H1 (cell line): ENCODE results near the gene YIPF5. TPM values are rescaled to one million over a fixed set of nuclear protein-coding genes. Genes with fewer than 3 reads are reported as not detected.

Experiments
- CTCF ChIA-PET: fragments of 300-600 bp; sonication (Branson Sonifier 250); formaldehyde crosslinking; loops from one replicate; lab custom pipeline; 2021; ENCODE audit not compliant: partially characterized antibody; lab: Charles Lee
- POLR2A ChIA-PET: fragments of 300-600 bp; sonication (Branson Sonifier 250); formaldehyde crosslinking; loops from one replicate; lab custom pipeline; 2021; ENCODE audit warnings: inconsistent platforms; ENCODE audit not compliant: partially characterized antibody; lab: Charles Lee
- DNase-seq, 2 experiments: peaks; one replicate each; pipeline versions ENCODE4 v3.0.0 to v3.0.0-alpha.2; 2010 to 2022; ENCODE audit warnings: low spot score in 2 of 2, low read depth in 1 of 2, mixed read lengths in 1 of 2
- FAIRE-seq: peaks from 2 replicates; lab custom pipeline; 2011; peaks lifted over from hg19 to GRCh38; lab: Jason Lieb, UNC
- H2AFZ ChIP-seq: 2 replicates; pipeline ENCODE4 v1.8.1; 2012; ENCODE audit warnings: low read length, inconsistent platforms
- H2AK5ac ChIP-seq: 2 replicates; pipeline ENCODE4 v1.6.1; 2013; ENCODE audit warnings: low read depth, low read length
- H2BK120ac ChIP-seq: replicated peaks from 2 replicates; pipeline ENCODE3; 2013; ENCODE audit warnings: low read depth, low read length, inconsistent platforms
- H2BK12ac ChIP-seq: 2 replicates; pipeline ENCODE4 v1.6.1; 2013; ENCODE audit warnings: low read depth, low read length
- H2BK15ac ChIP-seq: 2 replicates; pipeline ENCODE4 v1.6.1; 2013; ENCODE audit warnings: low read length
- H2BK20ac ChIP-seq: 2 replicates; pipeline ENCODE4 v1.6.1; 2013; ENCODE audit warnings: low read length
- H2BK5ac ChIP-seq: 2 replicates; pipeline ENCODE4 v1.6.1; 2013; ENCODE audit warnings: low read depth, low read length
- H3K14ac ChIP-seq: 2 replicates; pipeline ENCODE4 v1.6.1; 2013; ENCODE audit warnings: inconsistent platforms; ENCODE audit not compliant: insufficient read length
- H3K18ac ChIP-seq: 2 replicates; pipeline ENCODE4 v1.6.1; 2013; ENCODE audit warnings: low read length; ENCODE audit errors: extremely low read depth
- H3K23ac ChIP-seq: 2 replicates; pipeline ENCODE4 v1.6.1; 2013; ENCODE audit warnings: inconsistent platforms; ENCODE audit not compliant: insufficient read length
- H3K23me2 ChIP-seq: 2 replicates; pipeline ENCODE4 v1.6.1; 2013; ENCODE audit warnings: low read depth, low read length
- H3K27ac ChIP-seq: 2 replicates; pipeline ENCODE4 v1.6.1; 2011; ENCODE audit warnings: low read depth, low read length, inconsistent platforms
- H3K27me3 ChIP-seq, 4 experiments: replicated peaks in 1 of 4; 1 replicate in 1 of 4; 2 replicates in 3 of 4; pipeline versions ENCODE4 v1.6.1 to v1.8.1; 2011 to 2013; ENCODE audit warnings: low read length in 3 of 4, mild to moderate bottlenecking in 3 of 4, inconsistent platforms in 2 of 4, mixed read lengths in 2 of 4, moderate library complexity in 1 of 4; ENCODE audit not compliant: control insufficient read depth in 3 of 4, insufficient read depth in 3 of 4; ENCODE audit errors: extremely low read depth in 1 of 4
- H3K36me3 ChIP-seq, 4 experiments: 2 replicates each; pipeline versions ENCODE4 v1.6.1 to v1.8.1; 2011 to 2013; ENCODE audit warnings: mild to moderate bottlenecking in 4 of 4, low read length in 3 of 4, moderate library complexity in 2 of 4, control low read depth in 1 of 4, inconsistent platforms in 1 of 4; ENCODE audit not compliant: insufficient read depth in 4 of 4, control insufficient read depth in 2 of 4
- H3K4ac ChIP-seq: replicated peaks from 2 replicates; pipeline ENCODE3; 2013; ENCODE audit warnings: low read length, low read depth, mixed read lengths, inconsistent platforms; ENCODE audit not compliant: insufficient read length
- H3K4me1 ChIP-seq, 4 experiments: replicated peaks in 1 of 4; 1 replicate in 1 of 4; 2 replicates in 3 of 4; pipeline versions ENCODE4 v1.6.1 to v1.8.1; 2011 to 2013; ENCODE audit warnings: low read length in 3 of 4, inconsistent platforms in 2 of 4, mixed read lengths in 1 of 4; ENCODE audit not compliant: insufficient read depth in 4 of 4, control insufficient read depth in 3 of 4
- H3K4me2 ChIP-seq, 2 experiments: 2 replicates each; pipeline versions ENCODE4 v1.6.1 to v1.8.1; 2011 to 2013; ENCODE audit warnings: low read depth in 2 of 2, low read length in 2 of 2, control low read depth in 1 of 2, inconsistent platforms in 1 of 2, mild to moderate bottlenecking in 1 of 2; ENCODE audit not compliant: insufficient read depth in 1 of 2
- H3K4me3 ChIP-seq, 4 experiments: fragments of 200-600, 300-600 bp in 1 of 4; sonication (generic), shearing (Covaris generic), sonication (Bioruptor Twin) in 1 of 4; 2 replicates each; pipeline versions ENCODE4 v1.5.1 to v1.8.1; 2011 to 2016; ENCODE audit warnings: low read length in 4 of 4, low read depth in 3 of 4, control low read depth in 2 of 4, inconsistent platforms in 2 of 4, mild to moderate bottlenecking in 2 of 4, mixed read lengths in 1 of 4, moderate library complexity in 1 of 4; ENCODE audit not compliant: insufficient read depth in 2 of 4; ENCODE audit errors: extremely low read depth in 1 of 4
- H3K56ac ChIP-seq: replicated peaks from 2 replicates; pipeline ENCODE3; 2013; ENCODE audit warnings: low read depth, mild to moderate bottlenecking, mixed read lengths, low read length, inconsistent platforms; ENCODE audit not compliant: insufficient read length
- H3K79me1 ChIP-seq: 2 replicates; pipeline ENCODE4 v1.6.1; 2013; ENCODE audit warnings: low read depth, low read length, control low read depth
- H3K79me2 ChIP-seq, 2 experiments: 2 replicates each; pipeline versions ENCODE4 v1.6.1 to v1.8.1; 2012 to 2013; ENCODE audit warnings: low read length in 2 of 2, mild to moderate bottlenecking in 2 of 2, inconsistent platforms in 1 of 2; ENCODE audit not compliant: insufficient read depth in 2 of 2, control insufficient read depth in 1 of 2
- H3K9ac ChIP-seq, 4 experiments: replicated peaks in 1 of 4; 1 replicate in 1 of 4; 2 replicates in 3 of 4; pipeline versions ENCODE4 v1.6.1 to v1.8.1; 2011 to 2013; ENCODE audit warnings: low read depth in 3 of 4, low read length in 3 of 4, control low read depth in 2 of 4, mild to moderate bottlenecking in 2 of 4, moderate library complexity in 2 of 4, inconsistent platforms in 1 of 4; ENCODE audit errors: extremely low read depth in 1 of 4
- H3K9me3 ChIP-seq, 2 experiments: 2 replicates each; pipeline versions ENCODE4 v1.6.1 to v1.8.1; 2012 to 2013; ENCODE audit warnings: mild to moderate bottlenecking in 2 of 2, moderate library complexity in 2 of 2, control low read depth in 1 of 2, inconsistent platforms in 1 of 2, low read depth in 1 of 2, low read length in 1 of 2, mixed read lengths in 1 of 2; ENCODE audit not compliant: insufficient read depth in 2 of 2
- H4K20me1 ChIP-seq, 2 experiments: replicated peaks in 1 of 2; 2 replicates each; pipeline versions ENCODE3 to v1.8.1; 2011 to 2013; ENCODE audit warnings: inconsistent platforms in 2 of 2, low read length in 2 of 2, mild to moderate bottlenecking in 1 of 2; ENCODE audit not compliant: insufficient read depth in 2 of 2, control insufficient read depth in 1 of 2
- H4K5ac ChIP-seq: 2 replicates; pipeline ENCODE4 v1.6.1; 2013; ENCODE audit warnings: low read length, low read depth, mixed read lengths, inconsistent platforms; ENCODE audit not compliant: insufficient read length
- H4K8ac ChIP-seq: 2 replicates; pipeline ENCODE4 v1.8.0; 2013; ENCODE audit warnings: mild to moderate bottlenecking, moderate library complexity, low read length, inconsistent platforms; ENCODE audit not compliant: insufficient read depth; ENCODE audit errors: extremely low read depth
- H4K91ac ChIP-seq: replicated peaks from 2 replicates; pipeline ENCODE3; 2013; ENCODE audit warnings: low read length, mixed read lengths, inconsistent platforms; ENCODE audit not compliant: insufficient read length
- ASH2L ChIP-seq: fragments of 200-600, 300-600 bp; sonication (generic); IDR thresholded peaks from one replicate; pipeline ENCODE4 v1.7.1; 2017; ENCODE audit warnings: low read length
- CEBPB ChIP-seq: IDR thresholded peaks from 2 replicates; pipeline ENCODE4 v1.6.1; 2012; ENCODE audit warnings: low read depth, low read length
- CHD1 ChIP-seq: IDR thresholded peaks from 2 replicates; pipeline ENCODE4 v1.6.1; 2012; ENCODE audit warnings: low read depth, low read length, improper control_type of control experiment
- CREB1 ChIP-seq: IDR thresholded peaks from 2 replicates; pipeline ENCODE4 v1.6.1; 2012; ENCODE audit warnings: inconsistent platforms
- CTBP2 ChIP-seq: IDR thresholded peaks from 2 replicates; pipeline ENCODE4 v1.7.0; 2011; ENCODE audit warnings: borderline replicate concordance, mild to moderate bottlenecking, moderate library complexity, mixed read lengths, low read length; ENCODE audit not compliant: insufficient read depth, insufficient read length
- JUN ChIP-seq: IDR thresholded peaks from 2 replicates; pipeline ENCODE4 v1.6.1; 2011; ENCODE audit warnings: low read depth, mild to moderate bottlenecking, improper control_type of control experiment, low read length
- KDM5A ChIP-seq: fragments of 200-600 bp; IDR thresholded peaks from 2 replicates; pipeline ENCODE4 v1.7.1; 2012; ENCODE audit warnings: mild to moderate bottlenecking, low read length, inconsistent platforms, mixed read lengths
- MAFK ChIP-seq: IDR thresholded peaks from 2 replicates; pipeline ENCODE4 v1.6.1; 2012; ENCODE audit warnings: low read depth, mild to moderate bottlenecking, improper control_type of control experiment, low read length
- RBBP5 ChIP-seq: IDR thresholded peaks from 2 replicates; pipeline ENCODE4 v1.7.1; 2012; ENCODE audit warnings: low read depth, mild to moderate bottlenecking, inconsistent platforms, low read length, moderate library complexity, borderline replicate concordance
- RFX5 ChIP-seq: IDR thresholded peaks from 2 replicates; pipeline ENCODE4 v1.6.1; 2011; ENCODE audit warnings: low read depth, low read length, improper control_type of control experiment, borderline replicate concordance
- RXRA ChIP-seq: IDR thresholded peaks from 2 replicates; pipeline ENCODE4 v1.6.1; 2011; ENCODE audit warnings: low read depth, mild to moderate bottlenecking, low read length, moderate library complexity; ENCODE audit not compliant: insufficient read depth
- SAP30 ChIP-seq: fragments of 300-600 bp; sonication (generic); IDR thresholded peaks from 2 replicates; pipeline ENCODE4 v1.7.1; 2012; ENCODE audit warnings: low read length, moderate library complexity, mild to moderate bottlenecking, inconsistent platforms; ENCODE audit not compliant: insufficient read depth, insufficient replicate concordance
- SIN3A ChIP-seq, 2 experiments: IDR thresholded peaks in 1 of 2; conservative IDR thresholded peaks in 1 of 2; 2 replicates each; pipeline ENCODE4 v1.6.1; 2011 to 2012; ENCODE audit warnings: low read length in 2 of 2, improper control_type of control experiment in 1 of 2, low read depth in 1 of 2, mild to moderate bottlenecking in 1 of 2
- WGBS, 2 experiments: shearing (Covaris generic) in 1 of 2; methylation state at CpG; one replicate each; pipeline versions ENCODE4 v1.1.6 to v1.1.7; 2013 to 2015; ENCODE audit warnings: low lambda C conversion rate in 2 of 2, mixed read lengths in 2 of 2, inconsistent platforms in 1 of 2, low coverage in 1 of 2, missing lambda C conversion rate in 1 of 2; ENCODE audit not compliant: insufficient replicate concordance in 2 of 2, insufficient coverage in 1 of 2, insufficient read length in 1 of 2; ENCODE audit errors: extremely low coverage in 1 of 2, missing lambda C conversion rate in 1 of 2; 5-methylcytosine and 5-hydroxymethylcytosine counted together
- polyA plus RNA-seq, 7 experiments: library from polyadenylated mRNA; depleted of rRNA in 3 of 7; stranded (reverse) in 5 of 7; unstranded in 2 of 7; fragments of >200 nt in 5 of 7; fragments of 200-250 nt in 2 of 7; gene quantifications; 1 replicate in 5 of 7; 2 replicates in 1 of 7; 4 replicates in 1 of 7; pipeline versions ENCODE4 v1.2.1 to v1.2.3, GENCODE V29; 2011 to 2013; ENCODE audit warnings: missing spikeins in 2 of 7, mixed read lengths in 2 of 7
- total RNA-seq: library from RNA; stranded (reverse); fragmentation: NEBNext Ultra II Directional; extraction: Animal tissue kit (Norgen Biotek cat#: 25700); gene quantifications from 2 replicates; pipeline ENCODE4 v1.2.1, GENCODE V29; 2021
- TF ChIP-seq, protein P1 (sequence below): IDR thresholded peaks from 2 replicates; pipeline ENCODE4 v1.6.1; 2011; ENCODE audit warnings: low read length, improper control_type of control experiment

The YIPF5 gene
- total and polyA plus RNA-seq, 2 of the 8 experiments (the other 6 are each of a cell fraction or from before 2014, with no cell fraction given): 27.6 to 33.6 TPM

DNA sequence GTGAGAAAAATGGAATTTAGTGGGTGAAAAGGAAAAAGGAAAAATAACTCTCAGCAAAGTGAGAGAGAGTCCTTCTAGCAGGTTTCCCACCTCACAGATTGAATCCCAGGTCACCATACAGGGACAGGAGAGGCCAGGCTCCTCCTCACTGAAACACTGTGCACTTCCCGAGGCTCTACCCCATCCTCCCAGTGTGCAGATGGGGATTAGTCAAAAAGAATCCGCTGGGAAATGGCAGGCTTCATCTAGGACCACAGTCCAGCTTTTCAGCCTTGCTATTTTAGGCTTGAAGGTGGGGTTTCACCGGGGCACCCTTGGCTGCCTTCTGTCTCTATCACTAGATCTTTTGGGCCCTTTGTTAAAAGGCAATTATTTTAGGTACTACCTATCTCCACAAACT, 47.8 kb downstream of the YIPF5 start:
- CTCF ChIA-PET: interaction anchor here (0.8 to 1.6 kb wide), 3 partner anchors 8 to 295 kb away, joined by 3 to 5 read pairs (median 4); no protein-coding TSS in a partner anchor
- no peak overlapping the region for H3K4ac ChIP-seq
- 100% methylated on average over 3 of the region's 3 CpGs; no CpG with 5 or more reads in 1 of the 2 experiments for WGBS, 2 experiments
- H3K23ac ChIP-seq: no peak overlapping the region
- H3K23me2 ChIP-seq: no peaks in the 10 kb centered on the region
- H2BK120ac ChIP-seq: no peak overlapping the region
- H3K56ac ChIP-seq: no peak overlapping the region
- H2BK12ac ChIP-seq: no peak overlapping the region
- no peak overlapping the region for H2AFZ ChIP-seq
- H3K79me2 ChIP-seq: no peaks in the 10 kb centered on the region
- no peak overlapping the region for H2AK5ac ChIP-seq
- POLR2A ChIA-PET: no interaction called here
- DNase-seq (no peak), FAIRE-seq (no peak)
- H4K8ac ChIP-seq: no peak overlapping the region
- H3K4me1 ChIP-seq: peaks cover 2 to 4% (median 3%) of the 10 kb centered on the region in 4 experiments; a peak in 3 of 7 replicates
- H4K5ac ChIP-seq: no peak overlapping the region
- no peaks in the 10 kb centered on the region for H3K79me1 ChIP-seq
- no peaks in the 10 kb centered on the region for H3K9me3 ChIP-seq
- no peak overlapping the region for H2BK5ac ChIP-seq
- no peak overlapping the region for H3K9ac ChIP-seq
- no peaks in the 10 kb centered on the region for H4K20me1 ChIP-seq
- no peak overlapping the region for H3K4me3 ChIP-seq
- H3K4me2 ChIP-seq: no peak overlapping the region
- no peak overlapping the region for H3K14ac ChIP-seq
- H3K27me3 ChIP-seq: no peaks in the 10 kb centered on the region
- H3K27ac ChIP-seq: no peak overlapping the region
- H3K36me3 ChIP-seq: no peaks in the 10 kb centered on the region
- no peak overlapping the region for H2BK20ac ChIP-seq
- H4K91ac ChIP-seq: no peak overlapping the region
- no peak overlapping the region for H3K18ac ChIP-seq
- no peak overlapping the region for H2BK15ac ChIP-seq
- TF ChIP-seq CEBPB (no peak), CTBP2 (no peak), KDM5A (no peak), RBBP5 (no peak), SIN3A (conservative IDR thresholded peaks at IDR 0.05 in 1 of 2, IDR thresholded peaks at IDR 0.05 in 1 of 2; ENCODE audit: low read depth in 1 of 2, low read length in 2 of 2) (no peak), MAFK (no peak), SAP30 (no peak), JUN (no peak), RXRA (no peak), RFX5 (no peak), ASH2L (no peak), CHD1 (no peak), CREB1 (no peak)
- TF ChIP-seq, protein P1, sequence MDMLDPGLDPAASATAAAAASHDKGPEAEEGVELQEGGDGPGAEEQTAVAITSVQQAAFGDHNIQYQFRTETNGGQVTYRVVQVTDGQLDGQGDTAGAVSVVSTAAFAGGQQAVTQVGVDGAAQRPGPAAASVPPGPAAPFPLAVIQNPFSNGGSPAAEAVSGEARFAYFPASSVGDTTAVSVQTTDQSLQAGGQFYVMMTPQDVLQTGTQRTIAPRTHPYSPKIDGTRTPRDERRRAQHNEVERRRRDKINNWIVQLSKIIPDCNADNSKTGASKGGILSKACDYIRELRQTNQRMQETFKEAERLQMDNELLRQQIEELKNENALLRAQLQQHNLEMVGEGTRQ: no peak
